Measurements from ENCODE around the gene CCDC43. TPM values are rescaled to one million over a fixed set of nuclear protein-coding genes. Genes with fewer than 3 reads are reported as not detected.

Gene CCDC43
- total and polyA plus RNA-seq, 4 donors, result 4.5 to 8.6 (median 6.7) TPM

DNA sequence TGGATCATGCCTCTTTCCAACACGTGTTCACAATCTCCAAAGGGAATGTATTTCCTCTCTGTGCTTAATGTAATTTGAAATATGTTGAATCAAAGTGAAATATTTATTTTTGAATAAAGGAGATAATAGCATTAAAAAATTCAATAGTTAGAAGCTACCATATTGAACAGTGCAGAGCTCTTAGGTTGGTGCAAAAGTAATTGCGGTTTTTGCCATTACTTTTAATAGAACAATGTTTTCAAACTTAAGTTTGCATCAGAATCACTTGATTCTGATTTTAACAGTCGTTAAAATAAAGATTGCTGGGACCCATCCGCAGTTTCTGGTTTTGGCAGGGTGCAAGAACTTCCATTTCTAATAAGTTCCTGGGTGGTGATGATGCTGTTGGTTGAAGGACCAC is 43.3 kb downstream of the CCDC43 start:
- no peak for DNase-seq (ENCODE audit: low spot score)
- no peak overlapping the region for H3K4me3 ChIP-seq (ENCODE audit: low read depth in 1 of 3, low read length in 3 of 3)
- H3K9me3 ChIP-seq (ENCODE audit: control insufficient read depth in 4 of 4, low read length in 3 of 4), result no peaks in the 10 kb centered on the region
- WGBS, result 79% methylated on average over 4 of the region's 4 CpGs
- TF ChIP-seq FOXA1 (IDR thresholded peaks at IDR 0.05), result no peak
- TF ChIP-seq NR2F2 (IDR thresholded peaks at IDR 0.05), result no peak
- TF ChIP-seq RAD21 (IDR thresholded peaks at IDR 0.05), result no peak
- no peaks in the 10 kb centered on the region for H3K36me3 ChIP-seq (ENCODE audit: control insufficient read depth in 4 of 4, insufficient read depth in 3 of 4, low read depth in 1 of 4, low read length in 3 of 4)
- H3K9ac ChIP-seq (ENCODE audit: low read depth in 1 of 2, low read length in 2 of 2), result no peak overlapping the region
- H3K27ac ChIP-seq (ENCODE audit: low read depth in 1 of 2, low read length in 2 of 2), result no peak overlapping the region
- no peaks in the 10 kb centered on the region for H3K27me3 ChIP-seq (ENCODE audit: control insufficient read depth in 4 of 4, insufficient read depth in 4 of 4, low read length in 3 of 4)
- no peaks in the 10 kb centered on the region for H3K4me1 ChIP-seq (ENCODE audit: control insufficient read depth in 4 of 4, insufficient read depth in 4 of 4, low read length in 3 of 4)

DNA sequence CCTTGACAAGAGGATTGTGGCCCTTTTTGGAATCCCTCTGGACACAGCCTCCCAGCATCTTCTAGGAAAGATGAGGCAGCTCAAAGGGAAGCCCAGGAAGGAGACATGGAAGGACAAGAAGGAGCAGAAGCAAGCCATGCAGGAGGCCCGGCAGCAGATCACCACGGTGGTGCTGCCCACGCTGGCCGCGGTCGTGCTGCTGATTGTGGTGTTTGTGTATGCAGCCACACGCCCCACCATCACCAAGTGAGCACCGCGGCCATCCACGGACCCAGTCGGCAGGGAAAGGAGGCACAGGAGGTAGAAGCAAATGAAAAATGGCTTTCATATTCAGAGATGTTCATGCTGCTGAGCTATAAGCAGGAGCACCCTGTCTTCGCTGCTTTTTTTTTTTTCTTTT is 44.2 kb downstream of the CCDC43 start:
- no peaks in the 10 kb centered on the region for H3K9me3 ChIP-seq (ENCODE audit: control insufficient read depth in 4 of 4, low read length in 3 of 4)
- no peaks in the 10 kb centered on the region for H3K36me3 ChIP-seq (ENCODE audit: control insufficient read depth in 4 of 4, insufficient read depth in 3 of 4, low read depth in 1 of 4, low read length in 3 of 4)
- H3K27me3 ChIP-seq (ENCODE audit: control insufficient read depth in 4 of 4, insufficient read depth in 4 of 4, low read length in 3 of 4), result no peaks in the 10 kb centered on the region
- WGBS, result 84% methylated on average over 12 of the region's 12 CpGs
- H3K9ac ChIP-seq (ENCODE audit: low read depth in 1 of 2, low read length in 2 of 2), result no peak overlapping the region
- no peak for DNase-seq (ENCODE audit: low spot score)
- TF ChIP-seq RAD21 (IDR thresholded peaks at IDR 0.05), result no peak
- TF ChIP-seq, protein P1, sequence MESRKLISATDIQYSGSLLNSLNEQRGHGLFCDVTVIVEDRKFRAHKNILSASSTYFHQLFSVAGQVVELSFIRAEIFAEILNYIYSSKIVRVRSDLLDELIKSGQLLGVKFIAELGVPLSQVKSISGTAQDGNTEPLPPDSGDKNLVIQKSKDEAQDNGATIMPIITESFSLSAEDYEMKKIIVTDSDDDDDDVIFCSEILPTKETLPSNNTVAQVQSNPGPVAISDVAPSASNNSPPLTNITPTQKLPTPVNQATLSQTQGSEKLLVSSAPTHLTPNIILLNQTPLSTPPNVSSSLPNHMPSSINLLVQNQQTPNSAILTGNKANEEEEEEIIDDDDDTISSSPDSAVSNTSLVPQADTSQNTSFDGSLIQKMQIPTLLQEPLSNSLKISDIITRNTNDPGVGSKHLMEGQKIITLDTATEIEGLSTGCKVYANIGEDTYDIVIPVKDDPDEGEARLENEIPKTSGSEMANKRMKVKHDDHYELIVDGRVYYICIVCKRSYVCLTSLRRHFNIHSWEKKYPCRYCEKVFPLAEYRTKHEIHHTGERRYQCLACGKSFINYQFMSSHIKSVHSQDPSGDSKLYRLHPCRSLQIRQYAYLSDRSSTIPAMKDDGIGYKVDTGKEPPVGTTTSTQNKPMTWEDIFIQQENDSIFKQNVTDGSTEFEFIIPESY (IDR thresholded peaks at IDR 0.05), result no peak
- TF ChIP-seq HNF4G (IDR thresholded peaks at IDR 0.05), result no peak
- TF ChIP-seq GABPA (IDR thresholded peaks at IDR 0.05 in 1 of 2, conservative IDR thresholded peaks at IDR 0.05 in 1 of 2), result no peak
- TF ChIP-seq, protein P2, sequence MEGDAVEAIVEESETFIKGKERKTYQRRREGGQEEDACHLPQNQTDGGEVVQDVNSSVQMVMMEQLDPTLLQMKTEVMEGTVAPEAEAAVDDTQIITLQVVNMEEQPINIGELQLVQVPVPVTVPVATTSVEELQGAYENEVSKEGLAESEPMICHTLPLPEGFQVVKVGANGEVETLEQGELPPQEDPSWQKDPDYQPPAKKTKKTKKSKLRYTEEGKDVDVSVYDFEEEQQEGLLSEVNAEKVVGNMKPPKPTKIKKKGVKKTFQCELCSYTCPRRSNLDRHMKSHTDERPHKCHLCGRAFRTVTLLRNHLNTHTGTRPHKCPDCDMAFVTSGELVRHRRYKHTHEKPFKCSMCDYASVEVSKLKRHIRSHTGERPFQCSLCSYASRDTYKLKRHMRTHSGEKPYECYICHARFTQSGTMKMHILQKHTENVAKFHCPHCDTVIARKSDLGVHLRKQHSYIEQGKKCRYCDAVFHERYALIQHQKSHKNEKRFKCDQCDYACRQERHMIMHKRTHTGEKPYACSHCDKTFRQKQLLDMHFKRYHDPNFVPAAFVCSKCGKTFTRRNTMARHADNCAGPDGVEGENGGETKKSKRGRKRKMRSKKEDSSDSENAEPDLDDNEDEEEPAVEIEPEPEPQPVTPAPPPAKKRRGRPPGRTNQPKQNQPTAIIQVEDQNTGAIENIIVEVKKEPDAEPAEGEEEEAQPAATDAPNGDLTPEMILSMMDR (IDR thresholded peaks at IDR 0.05; ENCODE audit: low read depth, low read length, missing input control), result no peak
- no peak for TF ChIP-seq YY1 (IDR thresholded peaks at IDR 0.05)
- TF ChIP-seq EGR1 (IDR thresholded peaks at IDR 0.05; ENCODE audit: low read depth in 2 of 2), result no peak
- H3K4me3 ChIP-seq (ENCODE audit: low read depth in 1 of 3, low read length in 3 of 3), result no peak overlapping the region
- H3K4me1 ChIP-seq (ENCODE audit: control insufficient read depth in 4 of 4, insufficient read depth in 4 of 4, low read length in 3 of 4), result no peaks in the 10 kb centered on the region
- no peak overlapping the region for H3K27ac ChIP-seq (ENCODE audit: low read depth in 1 of 2, low read length in 2 of 2)

DNA sequence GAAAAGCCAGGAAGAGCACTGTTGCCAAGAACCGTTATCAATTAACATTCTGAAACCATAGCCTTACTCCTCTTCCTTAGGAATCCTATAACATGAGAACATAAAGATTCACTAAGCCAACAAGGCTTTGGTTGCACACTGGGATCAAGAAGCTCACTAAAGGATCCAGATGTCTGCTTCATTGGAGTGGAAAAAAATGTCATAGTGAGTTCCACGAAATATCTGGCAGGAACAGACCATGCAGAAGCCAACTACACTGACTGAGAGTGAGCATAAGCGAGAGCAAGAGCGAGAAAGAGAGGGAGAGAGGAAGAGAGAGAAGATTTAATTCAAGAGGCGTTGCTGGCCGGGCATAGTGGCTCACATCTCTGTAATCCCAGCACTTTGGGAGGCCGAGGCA is 46.7 kb downstream of the CCDC43 start:
- H3K36me3 ChIP-seq (ENCODE audit: control insufficient read depth in 4 of 4, insufficient read depth in 3 of 4, low read depth in 1 of 4, low read length in 3 of 4), result no peaks in the 10 kb centered on the region
- TF ChIP-seq HNF4A (conservative IDR thresholded peaks at IDR 0.05) (no peak), FOXA2 (IDR thresholded peaks at IDR 0.05) (no peak), YY1 (IDR thresholded peaks at IDR 0.05) (no peak), EGR1 (IDR thresholded peaks at IDR 0.05; ENCODE audit: low read depth in 2 of 2) (no peak), RAD21 (IDR thresholded peaks at IDR 0.05) (no peak), JUND (IDR thresholded peaks at IDR 0.05) (no peak), GABPA (IDR thresholded peaks at IDR 0.05 in 1 of 2, conservative IDR thresholded peaks at IDR 0.05 in 1 of 2) (no peak), NR2F2 (IDR thresholded peaks at IDR 0.05) (no peak), SP1 (IDR thresholded peaks at IDR 0.05) (no peak), TAF1 (conservative IDR thresholded peaks at IDR 0.05) (no peak)
- TF ChIP-seq, protein P3, sequence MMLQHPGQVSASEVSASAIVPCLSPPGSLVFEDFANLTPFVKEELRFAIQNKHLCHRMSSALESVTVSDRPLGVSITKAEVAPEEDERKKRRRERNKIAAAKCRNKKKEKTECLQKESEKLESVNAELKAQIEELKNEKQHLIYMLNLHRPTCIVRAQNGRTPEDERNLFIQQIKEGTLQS (IDR thresholded peaks at IDR 0.05), result no peak
- TF ChIP-seq, protein P2 (IDR thresholded peaks at IDR 0.05; ENCODE audit: low read depth, low read length, missing input control), result no peak
- TF ChIP-seq, protein P4, sequence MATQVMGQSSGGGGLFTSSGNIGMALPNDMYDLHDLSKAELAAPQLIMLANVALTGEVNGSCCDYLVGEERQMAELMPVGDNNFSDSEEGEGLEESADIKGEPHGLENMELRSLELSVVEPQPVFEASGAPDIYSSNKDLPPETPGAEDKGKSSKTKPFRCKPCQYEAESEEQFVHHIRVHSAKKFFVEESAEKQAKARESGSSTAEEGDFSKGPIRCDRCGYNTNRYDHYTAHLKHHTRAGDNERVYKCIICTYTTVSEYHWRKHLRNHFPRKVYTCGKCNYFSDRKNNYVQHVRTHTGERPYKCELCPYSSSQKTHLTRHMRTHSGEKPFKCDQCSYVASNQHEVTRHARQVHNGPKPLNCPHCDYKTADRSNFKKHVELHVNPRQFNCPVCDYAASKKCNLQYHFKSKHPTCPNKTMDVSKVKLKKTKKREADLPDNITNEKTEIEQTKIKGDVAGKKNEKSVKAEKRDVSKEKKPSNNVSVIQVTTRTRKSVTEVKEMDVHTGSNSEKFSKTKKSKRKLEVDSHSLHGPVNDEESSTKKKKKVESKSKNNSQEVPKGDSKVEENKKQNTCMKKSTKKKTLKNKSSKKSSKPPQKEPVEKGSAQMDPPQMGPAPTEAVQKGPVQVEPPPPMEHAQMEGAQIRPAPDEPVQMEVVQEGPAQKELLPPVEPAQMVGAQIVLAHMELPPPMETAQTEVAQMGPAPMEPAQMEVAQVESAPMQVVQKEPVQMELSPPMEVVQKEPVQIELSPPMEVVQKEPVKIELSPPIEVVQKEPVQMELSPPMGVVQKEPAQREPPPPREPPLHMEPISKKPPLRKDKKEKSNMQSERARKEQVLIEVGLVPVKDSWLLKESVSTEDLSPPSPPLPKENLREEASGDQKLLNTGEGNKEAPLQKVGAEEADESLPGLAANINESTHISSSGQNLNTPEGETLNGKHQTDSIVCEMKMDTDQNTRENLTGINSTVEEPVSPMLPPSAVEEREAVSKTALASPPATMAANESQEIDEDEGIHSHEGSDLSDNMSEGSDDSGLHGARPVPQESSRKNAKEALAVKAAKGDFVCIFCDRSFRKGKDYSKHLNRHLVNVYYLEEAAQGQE (IDR thresholded peaks at IDR 0.05), result no peak
- TF ChIP-seq, protein P5, sequence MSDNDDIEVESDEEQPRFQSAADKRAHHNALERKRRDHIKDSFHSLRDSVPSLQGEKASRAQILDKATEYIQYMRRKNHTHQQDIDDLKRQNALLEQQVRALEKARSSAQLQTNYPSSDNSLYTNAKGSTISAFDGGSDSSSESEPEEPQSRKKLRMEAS (IDR thresholded peaks at IDR 0.05), result no peak
- no peak for DNase-seq (ENCODE audit: low spot score)
- H3K4me3 ChIP-seq (ENCODE audit: low read depth in 1 of 3, low read length in 3 of 3), result no peak overlapping the region
- H3K27me3 ChIP-seq (ENCODE audit: control insufficient read depth in 4 of 4, insufficient read depth in 4 of 4, low read length in 3 of 4), result no peaks in the 10 kb centered on the region
- H3K9me3 ChIP-seq (ENCODE audit: control insufficient read depth in 4 of 4, low read length in 3 of 4), result no peaks in the 10 kb centered on the region
- WGBS, result 69% methylated on average over 7 of the region's 7 CpGs
- H3K4me1 ChIP-seq (ENCODE audit: control insufficient read depth in 4 of 4, insufficient read depth in 4 of 4, low read length in 3 of 4), result no peaks in the 10 kb centered on the region
- H3K9ac ChIP-seq (ENCODE audit: low read depth in 1 of 2, low read length in 2 of 2), result no peak overlapping the region
- H3K27ac ChIP-seq (ENCODE audit: low read depth in 1 of 2, low read length in 2 of 2), result no peak overlapping the region
